Measurements from ENCODE around the gene CLDN9.

GRCh38 chr16:2975161-2975795, 37.4 kb upstream of the CLDN9 start:
- peak; percentile 9 for TF ChIP-seq POLR2A (IDR thresholded peaks at IDR 0.05; ENCODE audit: low read length)
- TF ChIP-seq GATA1 (IDR thresholded peaks at IDR 0.05; ENCODE audit: low read depth, low read length): no peak
